Epidermal melanocyte (primary cell): ENCODE results near the gene PPT2.

Source experiments
- DNase-seq: peaks from one replicate; pipeline ENCODE4 v3.0.0; 2011; ENCODE audit warnings: low spot score; ENCODE audit not compliant: insufficient read length

The PPT2 gene

DNA sequence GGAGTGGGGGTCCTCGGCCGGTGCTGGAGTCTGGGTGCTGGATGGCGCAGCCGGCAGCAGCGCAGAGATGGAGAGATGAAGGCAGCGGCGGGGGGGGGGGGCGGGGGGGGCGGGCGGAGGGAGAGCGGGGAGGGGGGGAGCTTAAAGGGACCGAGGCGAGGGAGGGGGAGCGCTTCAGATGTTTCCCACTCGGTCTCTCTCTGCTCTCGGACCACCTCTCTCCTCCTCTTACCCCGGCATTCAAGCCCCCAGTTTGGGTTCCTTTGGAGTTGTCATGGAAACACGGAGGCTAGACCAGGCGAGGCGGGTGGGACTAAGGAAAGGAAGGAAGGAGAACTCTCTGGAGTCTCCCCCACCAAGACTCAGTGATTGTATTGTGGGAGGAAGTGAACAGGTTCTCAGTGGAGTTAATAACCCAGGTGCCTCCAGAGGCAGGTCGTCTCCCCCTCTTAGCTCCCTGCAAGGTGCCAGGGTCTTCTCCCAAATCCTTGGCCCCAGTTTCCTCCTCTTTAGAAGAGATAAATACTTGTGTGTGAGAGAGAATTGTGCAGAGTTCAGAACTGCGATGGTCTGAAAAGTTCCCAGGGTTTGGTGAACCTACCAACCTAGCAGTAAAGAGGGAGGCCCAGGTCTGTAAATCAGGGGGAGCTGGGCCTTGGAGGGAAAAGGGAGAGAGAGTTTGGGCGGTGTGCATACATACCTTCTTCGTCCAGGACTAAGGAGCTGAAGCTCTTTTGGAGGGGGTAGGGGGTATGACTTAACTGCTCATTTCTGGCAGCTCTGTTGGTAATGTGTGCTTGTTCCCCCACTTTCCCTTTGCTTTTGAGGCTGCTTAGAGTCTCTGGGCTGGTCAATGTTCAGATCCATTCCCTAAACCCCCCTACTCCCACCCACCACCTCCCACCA, 1.8 kb upstream of the PPT2 start, which contains the start of gene PRRT1:
Gene PRRT1, minus strand, starts transcription at position 77 of the 906 bp plus-strand sequence. CDS start 112 bp downstream, outside the sequence.
- no peak for DNase-seq

DNA sequence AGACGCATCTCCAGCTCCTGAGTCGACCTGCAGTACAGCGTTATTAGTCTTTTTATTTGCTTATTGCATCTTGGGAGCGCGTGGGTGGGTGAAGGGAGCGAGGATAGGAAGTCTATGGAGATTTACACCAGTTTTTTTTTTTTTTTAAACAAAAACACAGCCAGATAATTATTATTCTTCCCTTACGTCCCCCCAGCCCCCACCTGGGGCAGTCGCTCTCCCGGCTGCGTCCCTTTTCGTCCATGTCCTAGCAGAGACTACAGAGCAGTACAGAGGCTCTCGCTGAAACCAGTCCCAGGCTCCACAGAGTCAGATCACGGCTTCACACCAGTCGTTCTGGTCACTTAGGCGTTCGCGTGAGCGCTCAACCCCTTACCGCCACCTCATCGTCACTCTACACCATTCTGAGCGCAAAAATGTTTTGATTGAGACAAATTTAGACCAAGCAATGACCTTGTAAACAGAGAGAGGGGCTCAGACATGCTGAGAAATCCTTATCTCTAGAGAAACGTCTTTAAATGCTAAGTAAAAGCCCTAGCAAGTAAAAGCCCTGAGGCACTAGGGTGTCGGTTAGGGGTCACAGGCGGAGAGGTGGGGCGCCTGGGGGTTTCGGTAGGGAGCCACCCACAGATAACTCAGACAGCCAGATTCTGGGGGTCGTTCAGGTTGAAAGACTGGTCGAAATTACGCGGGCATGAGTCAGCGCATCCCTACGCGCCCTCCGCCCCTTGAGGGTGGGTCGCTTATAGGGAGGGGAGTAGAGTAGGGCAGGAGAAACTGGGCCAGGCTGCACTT, 975 bp upstream of the PPT2 start:
- no peak for DNase-seq

DNA sequence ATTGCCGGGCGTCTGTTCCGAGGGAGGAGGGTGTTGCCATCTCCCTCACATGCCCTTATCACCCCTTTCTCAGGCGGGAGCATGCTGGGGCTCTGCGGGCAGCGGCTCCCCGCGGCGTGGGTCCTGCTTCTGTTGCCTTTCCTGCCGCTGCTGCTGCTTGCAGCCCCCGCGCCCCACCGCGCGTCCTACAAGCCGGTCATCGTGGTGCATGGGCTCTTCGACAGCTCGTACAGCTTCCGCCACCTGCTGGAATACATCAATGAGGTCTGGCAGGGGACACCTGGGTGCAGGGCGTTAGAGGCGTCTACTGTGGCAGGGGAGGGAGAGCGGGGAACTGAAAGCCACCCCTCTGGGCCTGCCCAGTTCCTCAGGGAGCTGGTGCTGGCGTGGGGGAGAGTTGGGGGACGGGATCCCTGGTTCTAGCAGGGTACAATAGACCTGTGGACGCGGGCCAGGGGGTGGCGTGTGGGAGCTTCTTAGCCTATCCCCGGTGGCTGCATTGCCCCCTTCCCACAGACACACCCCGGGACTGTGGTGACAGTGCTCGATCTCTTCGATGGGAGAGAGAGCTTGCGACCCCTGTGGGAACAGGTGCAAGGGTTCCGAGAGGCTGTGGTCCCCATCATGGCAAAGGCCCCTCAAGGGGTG, 697 bp downstream of the PPT2 start:
- no peak for DNase-seq

DNA sequence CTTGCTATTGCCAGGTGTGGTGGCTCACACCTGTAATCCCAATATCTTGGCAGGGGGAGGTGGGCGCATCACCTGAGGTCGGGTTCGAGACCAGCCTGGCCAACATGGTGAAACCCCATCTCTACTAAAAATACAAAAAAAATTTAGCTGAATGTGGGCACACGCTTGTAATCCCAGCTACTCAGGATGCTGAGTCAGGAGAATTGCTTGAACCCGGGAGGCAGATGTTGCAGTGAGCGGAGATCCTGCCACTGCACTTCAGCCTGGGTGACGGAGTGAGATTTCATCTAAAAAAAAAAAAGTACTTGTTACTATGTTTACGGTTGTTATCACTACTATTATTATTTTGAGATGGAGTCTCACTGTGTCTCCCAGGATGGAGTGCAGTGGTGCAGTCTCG, 3.0 kb downstream of the PPT2 start:
- no peak for DNase-seq

GRCh38 chr6:32158052-32158451, 4.1 kb downstream of the PPT2 start:
- no peak for DNase-seq

DNA sequence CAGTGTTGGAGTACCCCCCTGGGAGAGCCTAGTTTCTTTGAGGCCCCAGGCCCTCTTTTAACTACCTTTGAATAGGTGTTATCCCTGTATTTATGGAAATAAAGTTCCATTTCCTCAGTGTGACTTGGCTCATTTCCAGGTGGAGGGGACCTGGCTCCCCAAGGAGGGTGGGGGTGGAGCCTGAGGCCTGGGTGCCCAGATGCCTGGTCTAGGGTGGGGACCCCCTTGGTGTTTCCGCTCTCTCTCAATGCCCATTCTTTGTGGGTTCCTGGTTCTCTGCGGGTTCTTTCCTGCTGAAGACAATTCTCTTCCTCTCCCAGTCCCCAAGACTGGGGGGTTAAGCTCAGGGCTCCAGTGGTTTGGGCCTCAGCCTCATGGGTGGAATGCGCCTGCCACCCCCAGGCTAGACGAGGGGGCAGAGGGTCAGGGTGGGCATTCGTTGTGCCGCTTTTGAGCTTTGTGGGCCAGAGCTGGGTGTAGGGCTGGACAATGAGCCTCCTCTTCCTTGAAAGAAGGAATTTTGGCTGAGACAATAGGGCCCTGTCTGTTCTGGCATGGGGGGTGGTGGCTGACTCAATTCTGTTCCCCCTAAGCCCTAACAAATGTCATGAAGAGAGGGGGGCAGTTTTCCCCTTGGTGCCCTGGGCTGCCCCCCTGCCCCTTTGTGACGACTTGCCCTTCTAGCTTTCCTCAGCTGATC, 9.8 kb downstream of the PPT2 start:
- peak; percentile 92 for DNase-seq

- no peak for DNase-seq
These were observed 10.4 kb downstream of the PPT2 start, which contains the start of gene EGFL8 for GRCh38 chr6:32164295-32164694. EGFL8 (plus strand) TSS chr6:32164595; CDS start chr6:32166166, 1,571 bp downstream.

DNA sequence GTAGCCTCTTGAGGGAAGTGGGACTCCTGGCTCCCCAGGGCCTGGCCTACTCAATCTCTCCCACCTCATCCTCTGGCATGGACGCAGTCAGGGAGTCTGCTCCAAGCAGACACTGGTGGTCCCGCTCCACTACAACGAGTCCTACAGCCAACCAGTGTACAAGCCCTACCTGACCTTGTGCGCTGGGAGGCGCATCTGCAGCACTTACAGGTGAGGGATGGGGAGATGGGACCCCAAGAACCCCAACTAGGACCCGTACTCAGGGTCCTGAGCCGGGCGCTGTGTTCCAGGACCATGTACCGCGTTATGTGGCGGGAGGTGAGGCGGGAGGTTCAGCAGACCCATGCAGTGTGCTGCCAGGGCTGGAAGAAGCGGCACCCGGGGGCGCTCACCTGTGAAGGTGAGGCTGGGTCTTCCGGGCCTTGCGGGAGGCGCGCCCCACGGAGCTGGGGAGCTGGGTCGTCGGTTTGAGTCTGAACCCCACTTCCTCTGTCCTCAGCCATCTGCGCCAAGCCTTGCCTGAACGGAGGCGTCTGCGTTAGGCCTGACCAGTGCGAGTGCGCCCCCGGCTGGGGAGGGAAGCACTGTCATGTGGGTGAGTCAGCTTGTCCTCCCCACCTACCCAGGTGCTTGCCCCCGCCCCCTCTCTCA, 12.6 kb downstream of the PPT2 start:
- DNase-seq, result no peak

DNA sequence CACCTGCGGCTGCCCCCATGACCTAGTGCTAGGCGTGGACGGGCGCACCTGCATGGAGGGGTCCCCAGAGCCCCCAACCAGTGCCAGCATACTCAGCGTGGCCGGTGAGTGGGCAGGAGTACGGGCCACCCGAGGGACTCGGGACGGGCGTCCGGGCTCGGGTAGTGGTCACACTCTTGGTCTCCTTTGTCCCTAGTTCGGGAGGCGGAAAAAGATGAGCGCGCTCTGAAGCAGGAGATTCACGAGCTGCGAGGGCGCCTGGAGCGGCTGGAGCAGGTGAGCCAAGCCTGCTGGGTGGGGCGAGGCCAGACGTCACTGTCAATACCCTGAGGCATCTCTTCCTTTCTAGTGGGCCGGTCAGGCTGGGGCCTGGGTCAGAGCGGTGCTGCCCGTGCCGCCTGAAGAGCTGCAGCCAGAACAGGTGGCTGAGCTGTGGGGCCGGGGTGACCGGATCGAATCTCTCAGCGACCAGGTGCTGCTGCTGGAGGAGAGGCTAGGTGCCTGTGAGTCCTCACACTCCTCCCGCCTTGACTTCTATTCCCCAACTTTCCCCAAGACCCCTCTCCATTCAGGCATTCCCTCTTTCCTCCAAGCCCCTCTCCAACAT, 13.3 kb downstream of the PPT2 start:
- DNase-seq, result no peak

GRCh38 chr6:32167761-32168262, 13.9 kb downstream of the PPT2 start:
- no peak for DNase-seq

DNA sequence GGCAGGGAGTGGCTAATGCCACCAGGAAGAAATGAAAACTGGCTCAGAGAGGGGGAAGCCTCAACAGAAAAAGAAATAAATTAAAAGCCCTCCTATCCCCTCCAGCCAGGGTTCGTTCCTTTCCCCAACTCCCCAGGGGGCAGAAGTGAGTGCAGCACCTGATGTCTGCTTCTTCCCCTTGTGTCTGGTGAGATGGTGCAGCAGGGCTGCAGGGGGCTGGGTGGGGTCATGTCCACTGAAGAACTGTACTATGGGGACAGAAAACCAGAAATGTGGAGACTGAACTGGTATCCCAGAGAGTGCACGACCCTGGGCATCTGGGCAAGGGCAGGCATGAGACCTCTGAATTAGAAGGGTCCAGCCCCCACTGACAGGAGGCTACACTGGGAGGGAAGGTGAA, 14.4 kb downstream of the PPT2 start:
- DNase-seq, result no peak

DNA sequence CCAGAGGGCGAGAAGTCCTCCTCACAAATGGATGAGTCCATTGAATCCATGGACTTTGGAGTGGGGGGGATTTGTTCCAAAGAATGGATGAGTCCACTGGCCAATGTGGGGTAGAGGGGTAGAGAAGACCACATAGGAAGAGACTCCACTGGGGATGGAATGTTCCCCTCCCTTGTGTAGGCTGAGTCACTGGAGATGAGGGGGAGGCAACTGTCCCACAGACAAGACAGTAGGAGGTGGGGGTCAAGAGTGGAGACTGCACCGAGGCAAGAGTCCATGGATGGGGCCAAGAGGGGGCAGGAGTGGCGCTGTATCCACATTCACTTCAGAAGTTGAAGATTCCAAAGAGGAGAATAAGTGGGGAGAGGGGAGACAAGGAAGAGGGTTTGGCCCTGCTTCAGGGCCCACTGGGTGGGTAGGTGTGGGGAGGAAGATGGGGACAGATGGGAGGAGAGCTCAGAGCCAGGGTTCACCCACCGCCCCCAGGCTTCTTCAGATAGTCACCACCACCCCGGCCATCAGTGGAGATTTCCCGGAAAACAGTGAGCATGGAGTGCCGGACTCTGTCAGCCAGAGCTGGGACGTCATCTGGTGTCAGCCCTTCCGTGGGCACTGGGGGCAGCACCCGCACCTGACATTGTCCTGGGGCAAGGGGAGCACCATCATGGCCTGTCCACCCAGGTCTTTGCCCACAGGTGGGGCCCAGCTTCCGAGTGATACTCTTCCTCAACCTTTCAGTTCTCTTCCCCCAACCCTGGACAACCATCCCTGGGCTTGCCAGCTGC, 15.1 kb downstream of the PPT2 start:
- no peak for DNase-seq

DNA sequence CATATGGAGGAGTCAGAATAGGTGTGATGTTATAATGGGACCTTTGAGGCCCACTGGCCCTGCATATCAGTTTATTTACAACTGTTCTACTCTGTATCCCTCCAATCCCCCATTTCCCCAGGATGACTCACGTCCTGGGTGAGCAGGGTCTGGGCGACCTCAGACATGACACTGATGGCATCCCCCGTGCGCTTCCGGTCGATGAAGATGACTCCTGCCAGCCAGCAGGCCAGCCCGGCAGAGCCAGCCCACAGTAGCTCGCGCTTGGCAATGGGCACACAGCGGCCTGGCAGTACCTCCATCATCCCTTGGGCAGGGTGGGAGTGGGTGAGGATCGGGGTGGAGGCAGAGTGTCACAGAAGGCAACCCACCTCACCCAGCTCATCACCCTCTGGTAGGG, 16.4 kb downstream of the PPT2 start:
- DNase-seq, result no peak

GRCh38 chr6:32171234-32171633, 17.3 kb downstream of the PPT2 start:
- no peak for DNase-seq

DNA sequence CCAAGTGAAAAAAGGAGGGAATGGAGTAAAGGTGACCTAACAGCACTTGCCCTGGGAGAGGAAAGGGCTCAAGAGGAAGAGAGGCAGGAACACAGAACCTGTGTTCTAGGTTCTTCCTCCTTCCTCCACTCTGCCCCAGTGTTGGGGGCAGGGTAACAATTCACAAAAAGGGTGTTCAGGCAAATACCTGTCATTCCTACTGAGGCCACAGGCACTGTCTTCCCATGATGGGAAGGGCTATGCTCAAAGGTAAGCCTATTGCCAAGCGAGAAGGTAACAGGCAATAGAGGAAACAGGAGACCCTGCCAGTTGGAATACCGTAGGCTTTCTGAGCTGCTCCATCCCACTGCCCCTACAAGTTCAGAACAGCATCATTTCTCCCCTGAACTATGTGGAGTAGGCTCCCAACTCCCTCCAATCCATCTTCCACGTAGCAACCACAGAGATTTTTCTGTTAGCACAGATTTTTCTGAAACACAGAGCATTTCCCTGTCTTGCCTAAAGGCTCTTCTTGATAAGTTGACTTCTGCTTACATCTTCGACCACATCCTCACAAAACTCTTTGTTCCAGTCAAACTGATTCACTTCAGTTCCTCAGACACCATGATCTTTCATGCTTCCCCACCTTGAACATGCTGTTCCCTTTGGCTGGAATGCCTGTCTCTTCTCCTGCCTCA, 19.2 kb downstream of the PPT2 start:
- DNase-seq, result no peak

- no peak for DNase-seq
These were observed 20.5 kb downstream of the PPT2 start for GRCh38 chr6:32174416-32174815.

GRCh38 chr6:32175322-32175710, 21.4 kb downstream of the PPT2 start:
- DNase-seq, result no peak

GRCh38 chr6:32175711-32176475, 22.0 kb downstream of the PPT2 start, which contains the start of gene AGPAT1:
AGPAT1 (minus strand) TSS chr6:32176084; CDS start chr6:32171496, 4,588 bp downstream.
- peak; percentile 98 for DNase-seq
